ENCODE results near the gene PPP6R2.
A peak's percentile ranks its signal among the peaks of the same experiment; 100 is the strongest.

Gene PPP6R2

DNA sequence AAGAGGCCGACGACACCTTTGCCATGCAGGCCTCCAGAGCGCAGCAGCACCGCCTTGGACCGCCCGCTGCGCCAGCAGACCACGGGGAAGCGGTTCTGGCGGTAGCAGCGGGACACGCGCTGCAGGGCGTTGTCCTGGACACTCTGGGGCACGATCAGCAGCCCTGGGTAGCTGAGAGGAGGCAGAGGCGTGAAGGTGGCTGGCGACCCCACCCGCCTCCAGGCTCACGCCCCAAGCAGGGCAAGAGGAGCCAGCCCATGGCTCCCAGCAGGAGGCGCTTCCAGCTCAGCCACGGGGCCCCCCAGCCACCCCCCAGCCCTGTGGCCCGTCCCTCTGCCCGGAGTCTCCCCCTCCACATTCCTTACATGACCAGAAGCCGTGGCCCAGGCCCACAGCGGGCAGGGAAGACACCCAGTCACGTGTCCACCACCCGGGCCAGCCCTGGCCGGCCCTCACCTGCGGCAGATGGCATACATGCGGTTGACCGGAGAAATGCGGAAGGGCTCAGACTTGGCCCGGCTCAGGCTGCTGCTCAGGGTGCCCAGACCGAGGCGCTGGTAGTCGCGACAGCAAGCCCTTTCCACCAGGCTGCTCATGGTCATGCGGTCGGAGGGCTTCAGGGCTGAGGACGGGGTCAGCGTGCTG is 116.5 kb downstream of the PPP6R2 start:
- TF ChIP-seq, protein P1, sequence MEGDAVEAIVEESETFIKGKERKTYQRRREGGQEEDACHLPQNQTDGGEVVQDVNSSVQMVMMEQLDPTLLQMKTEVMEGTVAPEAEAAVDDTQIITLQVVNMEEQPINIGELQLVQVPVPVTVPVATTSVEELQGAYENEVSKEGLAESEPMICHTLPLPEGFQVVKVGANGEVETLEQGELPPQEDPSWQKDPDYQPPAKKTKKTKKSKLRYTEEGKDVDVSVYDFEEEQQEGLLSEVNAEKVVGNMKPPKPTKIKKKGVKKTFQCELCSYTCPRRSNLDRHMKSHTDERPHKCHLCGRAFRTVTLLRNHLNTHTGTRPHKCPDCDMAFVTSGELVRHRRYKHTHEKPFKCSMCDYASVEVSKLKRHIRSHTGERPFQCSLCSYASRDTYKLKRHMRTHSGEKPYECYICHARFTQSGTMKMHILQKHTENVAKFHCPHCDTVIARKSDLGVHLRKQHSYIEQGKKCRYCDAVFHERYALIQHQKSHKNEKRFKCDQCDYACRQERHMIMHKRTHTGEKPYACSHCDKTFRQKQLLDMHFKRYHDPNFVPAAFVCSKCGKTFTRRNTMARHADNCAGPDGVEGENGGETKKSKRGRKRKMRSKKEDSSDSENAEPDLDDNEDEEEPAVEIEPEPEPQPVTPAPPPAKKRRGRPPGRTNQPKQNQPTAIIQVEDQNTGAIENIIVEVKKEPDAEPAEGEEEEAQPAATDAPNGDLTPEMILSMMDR (IDR thresholded peaks at IDR 0.05; ENCODE audit: control extremely low read depth, extremely low read depth, low read depth, missing control alignments) = peak; percentile 5
- no peak for DNase-seq (ENCODE audit: extremely low spot score)
- ChIA-PET POLR2A (no interaction called here), CTCF (interaction anchor here (1.3 to 2.0 kb wide), 2 partner anchors 14 to 39 kb away, joined by 3 to 5 read pairs; no protein-coding TSS in a partner anchor)

DNA sequence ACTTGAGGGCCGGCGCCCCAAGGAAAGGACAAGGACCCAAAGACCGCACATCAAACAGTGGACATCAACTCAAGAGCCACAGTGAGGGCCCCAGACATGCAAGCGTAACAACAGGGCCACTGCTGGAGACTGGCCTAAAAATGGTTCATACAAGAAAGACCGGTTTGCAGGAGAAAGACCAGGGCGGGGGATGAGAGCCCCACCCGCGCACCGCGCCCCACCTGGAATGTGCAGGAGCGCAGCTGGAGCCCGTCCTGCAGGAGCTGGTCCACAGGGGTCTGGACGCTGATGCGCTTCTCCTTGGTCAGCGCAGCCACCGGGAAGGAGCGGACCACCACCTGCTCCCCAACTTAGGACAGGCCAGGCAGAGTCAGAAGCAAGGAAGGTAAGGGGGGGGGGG is 117.8 kb downstream of the PPP6R2 start:
- no peak for DNase-seq (ENCODE audit: extremely low spot score)
- ChIA-PET POLR2A (no interaction called here), CTCF (interaction anchor here (2.0 kb wide), 1 partner anchor 12 kb away, joined by 5 read pairs; no protein-coding TSS in a partner anchor)
- TF ChIP-seq, protein P1 (IDR thresholded peaks at IDR 0.05; ENCODE audit: control extremely low read depth, extremely low read depth, low read depth, missing control alignments) = no peak

GRCh38 chr22:50461536-50461935 is 118.4 kb downstream of the PPP6R2 start:
- POLR2A ChIA-PET = no interaction called here
- TF ChIP-seq, protein P1 (IDR thresholded peaks at IDR 0.05; ENCODE audit: control extremely low read depth, extremely low read depth, low read depth, missing control alignments) = no peak
- DNase-seq (ENCODE audit: extremely low spot score) = no peak
- CTCF ChIA-PET = interaction anchor here (0.9 to 1.5 kb wide), 2 partner anchors 12 to 37 kb away, joined by 3 read pairs; no protein-coding TSS in a partner anchor

DNA sequence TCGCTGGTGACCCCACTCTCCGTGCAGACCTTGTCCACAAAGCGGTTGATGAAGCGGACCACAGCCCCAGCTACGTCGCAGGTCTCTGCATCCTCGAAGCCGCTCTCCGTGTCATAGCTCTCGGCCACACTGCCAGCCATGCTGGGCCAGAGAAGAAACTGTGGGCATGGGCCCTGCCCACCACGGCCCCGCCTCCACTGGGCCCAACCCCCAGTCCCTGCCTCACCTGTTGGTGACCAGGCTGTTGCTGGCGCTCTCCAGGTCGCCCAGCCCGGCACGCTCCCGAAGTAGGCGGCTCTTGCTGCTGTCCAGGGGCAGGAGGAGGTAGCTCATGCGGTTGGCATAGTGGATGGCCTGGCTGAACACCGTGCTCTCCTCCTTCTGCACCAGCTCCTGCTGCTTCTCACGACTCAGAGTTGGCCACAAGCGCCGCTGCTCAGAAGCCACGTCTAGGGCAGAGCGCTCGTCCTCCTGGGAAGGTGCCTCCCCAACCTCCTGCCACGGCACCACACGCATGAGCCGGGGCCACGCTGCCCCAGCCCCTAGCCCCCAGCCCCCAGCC is 118.9 kb downstream of the PPP6R2 start:
- POLR2A ChIA-PET = no interaction called here
- TF ChIP-seq, protein P1 (IDR thresholded peaks at IDR 0.05; ENCODE audit: control extremely low read depth, extremely low read depth, low read depth, missing control alignments) = no peak
- DNase-seq (ENCODE audit: extremely low spot score) = no peak
- CTCF ChIA-PET = interaction anchor here (0.9 to 1.5 kb wide), 2 partner anchors 12 to 36 kb away, joined by 3 read pairs; no protein-coding TSS in a partner anchor

DNA sequence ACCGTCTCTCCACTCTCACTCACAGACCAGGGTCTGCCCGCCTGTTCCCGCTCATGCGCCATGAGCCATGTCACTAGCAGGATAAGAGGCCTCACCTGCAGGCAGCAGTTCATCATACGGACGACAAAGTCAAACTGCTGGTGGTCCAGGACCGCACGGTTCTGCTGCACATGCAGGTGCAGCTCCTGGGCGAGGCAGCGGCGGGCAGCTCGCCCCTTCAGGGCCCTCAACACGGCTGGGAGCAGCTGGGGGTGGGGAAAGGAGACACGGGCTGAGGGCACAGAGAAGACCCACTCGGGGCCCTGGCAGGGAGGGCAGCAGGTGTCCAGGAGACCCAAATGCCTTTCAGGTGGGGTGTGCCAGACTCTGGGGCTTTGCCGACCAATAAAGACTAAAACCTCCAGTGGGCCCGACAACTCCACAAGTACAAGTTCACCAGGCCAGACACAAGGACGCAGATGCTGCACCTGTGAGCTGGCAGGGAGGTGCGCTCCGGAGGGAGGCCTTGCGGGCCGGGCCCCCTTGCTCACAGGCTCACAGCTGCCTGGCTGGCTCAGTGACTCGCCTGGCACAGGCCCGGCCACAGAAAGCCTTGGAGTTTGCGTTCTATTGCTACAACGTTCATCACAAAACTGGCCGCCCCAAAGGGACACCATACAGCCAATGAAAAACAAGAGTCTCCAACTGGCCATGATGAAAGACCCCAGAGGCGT is 120.2 kb downstream of the PPP6R2 start:
- CTCF ChIA-PET = no interaction called here
- POLR2A ChIA-PET = no interaction called here
- TF ChIP-seq, protein P1 (IDR thresholded peaks at IDR 0.05; ENCODE audit: control extremely low read depth, extremely low read depth, low read depth, missing control alignments) = no peak
- no peak for DNase-seq (ENCODE audit: extremely low spot score)

- POLR2A ChIA-PET = interaction anchor here (0.7 kb wide), 1 partner anchor 161 kb away, joined by 4 read pairs; no protein-coding TSS in a partner anchor
- no peak for DNase-seq (ENCODE audit: extremely low spot score)
- TF ChIP-seq, protein P1 (IDR thresholded peaks at IDR 0.05; ENCODE audit: control extremely low read depth, extremely low read depth, low read depth, missing control alignments) = no peak
- CTCF ChIA-PET = no interaction called here
Measured at GRCh38 chr22:50464451-50464850, 121.3 kb downstream of the PPP6R2 start.

Data from GM10248 (cell line).